H4 (cell line): ENCODE results near the gene INHBB. TPM values are rescaled to one million over a fixed set of nuclear protein-coding genes. Genes with fewer than 3 reads are reported as not detected.

Experiments
- DNase-seq: peaks from one replicate; pipeline ENCODE4 v3.0.0-alpha.2; 2015; ENCODE audit warnings: low spot score
- total RNA-seq: library from RNA; depleted of rRNA; stranded (reverse); fragments of >200 nt; shearing (Covaris generic); gene quantifications from 2 replicates; pipeline ENCODE4 v1.2.3, GENCODE V29; 2014

Gene INHBB
- total RNA-seq, 1 experiment from 2014 or later = 0.31 TPM

DNA sequence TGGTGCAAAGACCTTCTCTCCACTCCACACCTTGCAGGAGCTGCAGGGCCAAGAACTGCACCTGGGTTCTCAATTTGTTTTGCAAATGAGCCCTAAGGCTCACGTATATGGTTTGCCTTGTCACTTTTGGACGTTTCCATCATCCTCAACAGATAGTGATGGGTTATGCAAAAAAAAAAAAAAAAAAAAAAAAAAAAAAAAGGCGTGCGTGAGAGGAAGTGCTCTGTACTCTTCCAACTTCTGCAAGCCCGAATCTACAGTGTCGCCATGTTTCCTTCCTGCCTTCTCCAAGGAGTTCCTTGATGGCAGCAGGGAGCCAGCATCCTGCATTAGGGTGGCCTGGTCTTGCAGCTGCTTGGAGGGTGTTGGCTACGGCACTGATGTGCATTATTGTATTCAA lies 4.0 kb upstream of the INHBB start:
- no peak for DNase-seq

DNA sequence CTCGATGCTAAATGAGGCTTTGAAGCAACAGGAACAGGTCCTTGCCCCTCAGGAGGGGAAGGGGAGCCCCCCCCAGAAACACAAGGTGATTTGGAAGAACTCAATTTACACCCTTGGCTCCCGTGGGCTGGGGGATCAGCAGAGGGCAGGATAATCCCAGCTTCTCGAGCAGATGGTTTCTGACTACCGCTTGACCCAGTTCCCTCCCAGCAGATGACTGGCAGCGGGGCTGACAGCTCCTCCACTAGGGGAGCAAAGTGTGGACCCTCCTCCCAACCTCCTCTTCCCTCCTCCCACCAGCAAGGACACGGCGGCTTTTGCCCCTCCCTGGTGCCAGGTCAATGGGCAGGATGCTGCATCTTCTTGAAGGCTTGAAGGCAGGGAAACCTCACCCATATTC lies 3.5 kb upstream of the INHBB start:
- DNase-seq = no peak

GRCh38 chr2:120343100-120343432 lies 2.9 kb upstream of the INHBB start:
- DNase-seq = no peak

GRCh38 chr2:120343433-120344105 lies 2.4 kb upstream of the INHBB start:
- peak; percentile 58 for DNase-seq

DNA sequence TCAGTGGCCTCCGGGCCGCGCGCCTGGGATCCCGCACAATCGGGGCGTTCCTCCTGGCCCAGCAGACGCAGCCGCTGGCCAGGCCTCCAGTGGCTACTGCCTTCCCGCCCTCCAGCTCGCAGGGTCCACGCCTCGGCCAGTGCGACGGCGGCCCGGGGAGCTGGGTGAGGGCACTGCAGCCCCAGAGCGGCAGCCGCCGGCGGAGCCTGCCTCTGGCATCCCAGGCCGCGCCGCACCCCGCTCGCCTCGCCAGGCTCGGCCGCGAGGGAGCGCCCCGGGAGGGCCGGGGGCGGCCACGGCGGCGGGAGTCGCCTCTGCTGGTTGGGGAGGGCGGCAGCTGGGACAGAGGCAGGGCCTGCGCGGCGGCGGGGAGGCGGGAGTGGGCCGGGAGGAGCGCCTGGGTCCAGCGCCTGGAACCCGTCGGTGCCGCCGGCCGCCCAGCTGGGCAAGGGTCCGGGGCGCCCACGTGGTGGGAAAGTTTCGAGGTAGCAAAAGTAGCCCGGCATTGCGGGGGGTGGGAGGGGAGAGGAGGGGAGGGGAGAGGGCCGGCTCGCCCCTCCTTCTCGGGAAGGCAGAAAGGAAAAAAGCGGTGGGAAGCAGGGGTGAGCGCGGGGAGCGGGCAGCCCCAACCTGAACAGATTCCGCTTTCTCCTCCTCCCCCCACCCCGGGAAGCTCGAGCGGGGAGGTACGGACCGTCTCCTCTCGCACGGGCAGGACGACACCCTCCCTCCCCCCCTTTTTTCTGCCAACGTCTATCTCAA lies 1.5 kb upstream of the INHBB start:
- DNase-seq = no peak

GRCh38 chr2:120344976-120345581 lies 857 bp upstream of the INHBB start:
- DNase-seq = no peak

GRCh38 chr2:120345608-120346007 lies 328 bp upstream of the INHBB start:
- DNase-seq = no peak

GRCh38 chr2:120346667-120347358 lies 877 bp downstream of the INHBB start:
- no peak for DNase-seq

DNA sequence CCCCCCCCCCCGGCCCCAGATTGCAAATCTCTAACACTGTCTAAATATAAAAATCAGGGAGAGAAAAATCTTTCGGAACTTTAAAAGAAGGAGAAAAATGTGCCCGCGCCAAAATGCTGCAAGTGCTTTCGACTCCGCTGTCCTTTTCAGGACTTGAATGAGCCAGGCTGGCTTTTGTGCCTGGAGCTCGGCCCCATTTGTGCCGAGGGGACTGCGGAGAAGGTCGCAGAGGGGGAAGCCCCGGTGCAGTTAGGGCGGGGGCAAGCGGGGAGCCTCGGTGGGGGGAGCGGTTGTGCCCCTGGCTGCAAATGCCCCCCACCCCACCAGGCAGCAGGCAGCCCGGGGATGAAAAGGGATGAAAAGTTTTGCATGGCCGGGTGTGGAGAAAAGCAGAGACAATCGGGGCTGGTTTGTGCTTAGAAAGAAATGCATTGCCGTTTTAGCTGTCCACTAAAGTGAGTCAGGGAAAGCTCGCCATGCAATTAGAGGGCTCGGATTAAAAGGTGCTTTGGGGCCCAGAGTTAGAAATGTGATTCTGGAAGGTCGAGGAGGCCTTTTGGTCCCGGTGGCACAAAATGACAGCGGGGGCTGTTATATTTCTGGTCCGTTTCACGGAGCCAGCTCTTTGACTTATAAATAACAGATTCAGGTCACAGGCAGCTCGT lies 1.6 kb downstream of the INHBB start:
- no peak for DNase-seq

- peak; percentile 22 for DNase-seq
Observed at GRCh38 chr2:120348134-120348736, 2.3 kb downstream of the INHBB start.

DNA sequence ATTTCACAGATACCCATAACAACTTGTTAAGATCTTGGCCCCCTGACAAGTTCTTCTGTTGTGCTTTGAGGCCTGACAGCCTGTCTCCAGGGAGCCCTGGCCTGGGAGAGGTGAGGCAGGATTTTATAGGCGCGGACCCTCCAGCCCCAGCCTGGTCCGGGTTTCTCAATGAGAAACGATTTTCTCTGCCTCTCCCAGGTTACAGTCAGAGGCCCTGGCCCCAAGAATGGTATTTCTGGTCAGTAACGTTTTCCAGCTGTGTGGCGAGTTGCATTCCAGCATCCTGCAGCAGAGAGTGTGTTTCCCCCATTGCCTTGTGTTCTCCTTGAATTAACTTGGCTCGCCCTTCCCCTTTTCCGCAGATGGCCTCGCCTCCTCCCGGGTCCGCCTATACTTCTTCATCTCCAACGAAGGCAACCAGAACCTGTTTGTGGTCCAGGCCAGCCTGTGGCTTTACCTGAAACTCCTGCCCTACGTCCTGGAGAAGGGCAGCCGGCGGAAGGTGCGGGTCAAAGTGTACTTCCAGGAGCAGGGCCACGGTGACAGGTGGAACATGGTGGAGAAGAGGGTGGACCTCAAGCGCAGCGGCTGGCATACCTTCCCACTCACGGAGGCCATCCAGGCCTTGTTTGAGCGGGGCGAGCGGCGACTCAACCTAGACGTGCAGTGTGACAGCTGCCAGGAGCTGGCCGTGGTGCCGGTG lies 3.0 kb downstream of the INHBB start:
- DNase-seq = no peak

DNA sequence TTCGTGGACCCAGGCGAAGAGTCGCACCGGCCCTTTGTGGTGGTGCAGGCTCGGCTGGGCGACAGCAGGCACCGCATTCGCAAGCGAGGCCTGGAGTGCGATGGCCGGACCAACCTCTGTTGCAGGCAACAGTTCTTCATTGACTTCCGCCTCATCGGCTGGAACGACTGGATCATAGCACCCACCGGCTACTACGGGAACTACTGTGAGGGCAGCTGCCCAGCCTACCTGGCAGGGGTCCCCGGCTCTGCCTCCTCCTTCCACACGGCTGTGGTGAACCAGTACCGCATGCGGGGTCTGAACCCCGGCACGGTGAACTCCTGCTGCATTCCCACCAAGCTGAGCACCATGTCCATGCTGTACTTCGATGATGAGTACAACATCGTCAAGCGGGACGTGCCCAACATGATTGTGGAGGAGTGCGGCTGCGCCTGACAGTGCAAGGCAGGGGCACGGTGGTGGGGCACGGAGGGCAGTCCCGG lies 3.5 kb downstream of the INHBB start:
- DNase-seq = no peak

- no peak for DNase-seq
Observed at GRCh38 chr2:120350080-120350479, 4.1 kb downstream of the INHBB start.

GRCh38 chr2:120350801-120351320 lies 4.9 kb downstream of the INHBB start:
- DNase-seq = no peak

DNA sequence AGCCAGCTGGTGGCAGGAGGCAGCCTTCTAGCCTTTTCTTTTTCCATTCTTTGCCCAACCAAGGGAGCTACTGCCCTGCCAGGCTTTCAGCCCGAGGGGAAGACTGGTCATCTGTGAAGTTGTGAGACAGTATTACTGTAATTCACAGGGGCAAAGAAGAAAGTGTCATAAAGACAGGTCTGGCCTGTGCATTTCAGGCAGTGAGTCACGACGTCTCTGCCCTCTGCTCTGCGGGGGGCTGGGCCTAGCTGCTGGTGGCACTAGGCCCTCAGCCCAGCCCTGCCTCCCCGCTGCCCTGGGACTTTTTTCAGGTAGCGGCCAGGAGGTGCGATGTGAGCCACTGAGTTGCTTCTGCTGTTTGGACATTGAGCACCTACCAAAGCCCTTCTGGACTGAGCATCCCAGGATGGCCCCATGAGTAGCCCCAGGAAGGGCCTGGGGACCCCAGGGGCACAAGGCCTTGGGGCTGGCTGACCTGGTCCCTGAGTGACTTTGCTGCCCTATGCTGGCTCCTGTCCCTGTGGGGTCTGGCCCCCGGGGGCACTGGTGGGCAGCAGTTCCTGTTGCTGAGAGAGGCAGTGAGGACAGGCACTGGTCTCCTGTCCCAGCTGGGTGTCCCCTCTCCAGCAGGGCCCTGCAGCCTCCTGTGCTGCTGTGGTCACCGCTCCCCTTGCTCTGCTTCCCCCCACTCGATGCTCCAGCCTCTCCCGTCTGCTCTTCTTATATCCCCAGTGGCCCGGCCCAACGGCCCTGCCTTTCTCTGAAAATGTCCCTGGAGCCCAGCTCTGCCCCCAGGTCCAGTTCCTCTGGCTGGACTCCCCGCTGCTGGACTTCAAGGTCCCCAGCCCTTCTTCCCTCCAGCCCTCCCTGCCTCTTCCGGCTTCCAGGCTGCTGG lies 7.0 kb downstream of the INHBB start:
- DNase-seq = no peak

- no peak for DNase-seq
Observed at GRCh38 chr2:120353591-120353898, 7.6 kb downstream of the INHBB start.

DNA sequence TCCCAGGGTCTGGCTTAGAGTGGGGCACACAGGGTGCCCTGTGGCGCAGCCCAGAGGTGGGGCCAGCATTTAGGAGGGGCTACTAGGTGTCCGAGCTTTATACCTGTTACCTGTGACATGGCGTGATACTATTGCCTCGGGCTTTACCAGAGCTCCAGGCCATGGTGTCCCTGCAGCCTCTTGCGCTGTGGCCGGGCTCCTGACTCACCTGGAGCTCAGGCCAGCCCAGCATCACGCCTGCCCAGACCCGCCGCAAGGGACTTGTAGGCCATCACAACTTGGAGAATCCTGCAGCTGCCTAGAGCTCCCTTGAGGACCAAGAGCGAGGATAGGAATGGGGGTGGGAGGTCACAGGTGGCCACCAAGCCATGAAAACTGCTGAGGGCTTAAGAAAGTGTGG lies 8.0 kb downstream of the INHBB start:
- no peak for DNase-seq

DNA sequence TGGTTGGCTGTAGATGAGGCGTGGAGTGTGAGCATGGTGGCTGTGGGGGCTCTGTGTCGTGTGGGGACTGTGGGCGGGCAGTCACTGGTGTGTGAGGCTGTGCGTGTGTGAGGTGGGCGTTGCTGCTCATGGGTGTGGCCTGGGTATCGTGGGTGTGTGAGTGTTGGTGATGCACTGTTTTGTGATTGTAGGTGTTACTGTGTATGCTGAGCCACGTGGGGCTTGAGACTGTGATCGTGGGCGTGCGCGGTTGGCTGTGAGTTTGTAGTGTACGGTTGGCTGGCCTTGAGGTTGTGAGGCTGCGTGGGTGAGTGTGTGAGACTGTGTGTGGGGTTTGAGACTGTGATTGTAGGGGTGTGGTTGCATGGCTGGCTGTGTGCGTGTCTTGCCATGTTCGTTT lies 8.5 kb downstream of the INHBB start:
- DNase-seq = no peak

GRCh38 chr2:120354935-120355779 lies 9.2 kb downstream of the INHBB start:
- no peak for DNase-seq
